Measurements from ENCODE around the gene PIGQ. TPM values are rescaled to one million over a fixed set of nuclear protein-coding genes. Genes with fewer than 3 reads are reported as not detected.

Gene PIGQ
- total RNA-seq, 1 donor from 2014 or later: 53.1 TPM

DNA sequence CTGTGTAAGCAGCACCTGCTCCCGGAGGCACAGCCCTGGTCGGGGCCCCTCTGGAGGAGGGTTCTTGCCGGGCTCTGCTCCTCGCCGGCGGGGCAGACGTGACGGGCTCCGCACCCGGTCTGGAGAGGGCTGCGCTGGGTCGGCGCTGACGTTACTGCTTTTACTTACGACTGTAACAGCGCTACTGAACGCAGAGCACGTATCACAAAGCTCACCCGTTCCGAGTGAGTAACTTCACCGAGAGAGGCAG, 18.8 kb downstream of the PIGQ start:
- CTCF ChIA-PET: interaction anchor here (1.3 kb wide), 1 partner anchor 9 kb away, joined by 4 read pairs; no protein-coding TSS in a partner anchor
- Mint-ChIP-seq H3K4me1 (peaks cover 39% of the 10 kb centered on the region), H3K27me3 (no peaks in the 10 kb centered on the region), H3K27ac (peak overlapping the region; percentile 97), H3K9me3 (no peaks in the 10 kb centered on the region), H3K36me3 (ENCODE audit: low read depth) (peaks cover 7% of the 10 kb centered on the region), H3K4me3 (peak overlapping the region; percentile 95)
- DNase-seq: peak; percentile 70
- POLR2A ChIA-PET: interaction anchor here (0.6 to 2.3 kb wide), 8 partner anchors 9 to 422 kb away, joined by 3 to 14 read pairs (median 5); partner anchors contain the start of genes METTL26, NHLRC4, PIGQ and WDR90
- peak; percentile 21 for ATAC-seq (ENCODE audit: low read depth)
- TF ChIP-seq, protein P1, sequence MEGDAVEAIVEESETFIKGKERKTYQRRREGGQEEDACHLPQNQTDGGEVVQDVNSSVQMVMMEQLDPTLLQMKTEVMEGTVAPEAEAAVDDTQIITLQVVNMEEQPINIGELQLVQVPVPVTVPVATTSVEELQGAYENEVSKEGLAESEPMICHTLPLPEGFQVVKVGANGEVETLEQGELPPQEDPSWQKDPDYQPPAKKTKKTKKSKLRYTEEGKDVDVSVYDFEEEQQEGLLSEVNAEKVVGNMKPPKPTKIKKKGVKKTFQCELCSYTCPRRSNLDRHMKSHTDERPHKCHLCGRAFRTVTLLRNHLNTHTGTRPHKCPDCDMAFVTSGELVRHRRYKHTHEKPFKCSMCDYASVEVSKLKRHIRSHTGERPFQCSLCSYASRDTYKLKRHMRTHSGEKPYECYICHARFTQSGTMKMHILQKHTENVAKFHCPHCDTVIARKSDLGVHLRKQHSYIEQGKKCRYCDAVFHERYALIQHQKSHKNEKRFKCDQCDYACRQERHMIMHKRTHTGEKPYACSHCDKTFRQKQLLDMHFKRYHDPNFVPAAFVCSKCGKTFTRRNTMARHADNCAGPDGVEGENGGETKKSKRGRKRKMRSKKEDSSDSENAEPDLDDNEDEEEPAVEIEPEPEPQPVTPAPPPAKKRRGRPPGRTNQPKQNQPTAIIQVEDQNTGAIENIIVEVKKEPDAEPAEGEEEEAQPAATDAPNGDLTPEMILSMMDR (IDR thresholded peaks at IDR 0.05): no peak
- intact Hi-C loops (cut with micrococcal nuclease): loop anchor here (2.0 to 5.0 kb wide), 3 partner anchors 72 to 186 kb away; partner anchors contain the start of genes CIAO3 and DECR2

- Mint-ChIP-seq H3K9me3 (no peaks in the 10 kb centered on the region), H3K36me3 (ENCODE audit: low read depth) (peaks cover 7% of the 10 kb centered on the region), H3K27ac (peak overlapping the region; percentile 100), H3K4me1 (peaks cover 41% of the 10 kb centered on the region), H3K4me3 (peak overlapping the region; percentile 99), H3K27me3 (no peaks in the 10 kb centered on the region)
- ChIA-PET CTCF (interaction anchor here (1.3 kb wide), 1 partner anchor 9 kb away, joined by 4 read pairs; no protein-coding TSS in a partner anchor), POLR2A (interaction anchor here (0.6 to 2.3 kb wide), 7 partner anchors 10 to 238 kb away, joined by 3 to 14 read pairs (median 5); partner anchors contain the start of genes METTL26, NHLRC4, PIGQ and WDR90)
- peak; percentile 99 for DNase-seq
- ATAC-seq (ENCODE audit: low read depth): peak; percentile 74
- intact Hi-C loops (cut with micrococcal nuclease): loop anchor here (1.0 to 5.0 kb wide), 7 partner anchors 47 to 237 kb away; partner anchors contain the start of genes AXIN1, CAPN15, CIAO3 and DECR2
- TF ChIP-seq, protein P1 (IDR thresholded peaks at IDR 0.05): no peak
These were observed 19.3 kb downstream of the PIGQ start for GRCh38 chr16:588889-589657.

DNA sequence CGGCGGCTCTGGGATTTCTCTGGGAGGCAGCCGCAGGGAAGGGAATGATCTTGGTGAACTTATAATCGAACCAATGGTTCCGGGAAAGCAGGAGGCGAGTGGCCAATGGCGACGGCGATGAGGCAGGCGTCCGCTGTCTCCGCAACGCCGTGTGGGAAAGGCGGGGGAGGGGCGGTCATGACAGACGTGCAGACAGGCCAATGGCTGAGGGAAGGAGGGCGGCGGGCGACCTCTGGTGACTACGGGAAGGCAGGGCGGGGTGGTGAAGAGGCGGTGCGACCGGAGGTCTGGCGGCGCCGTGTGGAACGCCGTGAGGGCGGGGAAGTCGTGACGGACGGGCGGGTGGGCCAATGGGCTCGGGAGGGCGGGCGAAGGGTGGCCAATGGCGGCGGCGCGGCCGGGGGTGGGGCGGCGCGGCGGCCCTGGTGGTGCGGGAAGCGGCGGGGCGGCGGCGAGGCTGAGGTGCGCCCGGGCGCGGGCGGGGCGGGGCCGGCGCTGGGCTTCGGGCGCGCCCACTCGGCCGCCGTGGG, 20.0 kb downstream of the PIGQ start, which contains the start of gene RAB40C:
Gene RAB40C, plus strand, starts transcription at position 409 of the 530 bp plus-strand sequence. CDS start 226 bp downstream, outside the sequence.
- intact Hi-C loops (cut with micrococcal nuclease): loop anchor here (1.0 to 5.0 kb wide), 7 partner anchors 47 to 237 kb away; partner anchors contain the start of genes AXIN1, CAPN15, CIAO3 and DECR2
- no peaks in the 10 kb centered on the region for H3K9me3 Mint-ChIP-seq
- peak within 1 kb of the TSS; percentile 99 for H3K4me3 Mint-ChIP-seq
- POLR2A ChIA-PET: no interaction called here
- H3K36me3 Mint-ChIP-seq (ENCODE audit: low read depth): peaks cover 7% of the 10 kb centered on the region
- TF ChIP-seq, protein P1 (IDR thresholded peaks at IDR 0.05): no peak
- no peaks in the 10 kb centered on the region for H3K27me3 Mint-ChIP-seq
- peak; percentile 96 for DNase-seq
- CTCF ChIA-PET: no interaction called here
- peak; percentile 86 for ATAC-seq (ENCODE audit: low read depth)
- peak within 1 kb of the TSS; percentile 100 for H3K27ac Mint-ChIP-seq
- peaks cover 42% of the 10 kb centered on the region for H3K4me1 Mint-ChIP-seq

GRCh38 chr16:590188-590814, 20.5 kb downstream of the PIGQ start:
- intact Hi-C loops (cut with micrococcal nuclease): no loop called here
- ATAC-seq (ENCODE audit: low read depth): no peak
- Mint-ChIP-seq H3K27ac (no peak overlapping the region), H3K4me1 (peaks cover 42% of the 10 kb centered on the region), H3K4me3 (peak overlapping the region; percentile 80), H3K9me3 (no peaks in the 10 kb centered on the region), H3K36me3 (ENCODE audit: low read depth) (peaks cover 7% of the 10 kb centered on the region), H3K27me3 (no peaks in the 10 kb centered on the region)
- TF ChIP-seq, protein P1 (IDR thresholded peaks at IDR 0.05): no peak
- CTCF ChIA-PET: no interaction called here
- no peak for DNase-seq
- POLR2A ChIA-PET: interaction anchor here (0.6 kb wide), 1 partner anchor 59 kb away, joined by 3 read pairs; the partner anchor contains the start of gene WDR90
